Tibial artery (tissue), 4 donors: ENCODE measurements around the gene KAZN.

Experiments used
- DNase-seq, 2 donors: peaks; one replicate each; pipeline ENCODE4 v3.0.0-alpha.2; 2019
- H3K27ac ChIP-seq, 2 donors: fragments of 200-600 bp; sonication (generic) in 1 of 2; 1 replicate in 1 of 2; 2 replicates in 1 of 2; pipeline ENCODE4 v1.5.1; 2018 to 2019; ENCODE audit warnings: mild to moderate bottlenecking in 1 of 2
- H3K27me3 ChIP-seq, 2 donors: fragments of 200-600 bp; sonication (generic) in 1 of 2; one replicate each; pipeline versions ENCODE4 v1.5.1 to v1.6.0; 2016 to 2019
- H3K36me3 ChIP-seq, 3 donors: fragments of 200-600 bp; sonication (generic) in 2 of 3; one replicate each; pipeline ENCODE4 v1.5.1; 2016 to 2019; ENCODE audit warnings: mild to moderate bottlenecking in 2 of 3
- H3K4me1 ChIP-seq, 4 donors: fragments of 200-600 bp; sonication (generic) in 2 of 4; 1 replicate in 3 of 4; 2 replicates in 1 of 4; pipeline ENCODE4 v1.5.1; 2016 to 2019
- H3K4me3 ChIP-seq, 2 donors: fragments of 200-600 bp; sonication (generic) in 1 of 2; 1 replicate in 1 of 2; 2 replicates in 1 of 2; pipeline ENCODE4 v1.5.1; 2018 to 2019; ENCODE audit warnings: mild to moderate bottlenecking in 2 of 2
- H3K9me3 ChIP-seq, 3 donors: fragments of 200-600 bp; sonication (generic) in 1 of 3; one replicate each; pipeline ENCODE4 v1.5.1; 2016 to 2019
- CTCF ChIP-seq, 2 experiments: fragments of 200-600 bp in 1 of 2; fragments of 450-650 bp in 1 of 2; IDR thresholded peaks; one replicate each; pipeline ENCODE4 v1.5.1; 2017 to 2019; ENCODE audit warnings: antibody characterized with exemption in 2 of 2, mild to moderate bottlenecking in 1 of 2, moderate library complexity in 1 of 2
- intact Hi-C: fragments of 100-400 bp; cut with DNase I; formaldehyde crosslinking; loops from one replicate; pipeline ENCODE4 v1.15.0; 2023; ENCODE audit warnings: low total_unique reads

Gene KAZN

GRCh38 chr1:14620941-14621340, 22.5 kb downstream of the KAZN start:
- Histone ChIP-seq H3K27ac (no peak overlapping the region), H3K4me1 (no peaks in the 10 kb centered on the region), H3K9me3 (peaks cover 0 to 13% (median 7%) of the 10 kb centered on the region in 3 donors), H3K27me3 (peaks cover 0 to 4% of the 10 kb centered on the region in 2 donors), H3K36me3 (no peaks in the 10 kb centered on the region), H3K4me3 (no peak overlapping the region)
- no peak for TF ChIP-seq CTCF (IDR thresholded peaks at IDR 0.05)
- no peak for DNase-seq
- intact Hi-C loops = no loop called here

- no peak for TF ChIP-seq CTCF (IDR thresholded peaks at IDR 0.05)
- H3K4me3 ChIP-seq = no peak overlapping the region
- no peaks in the 10 kb centered on the region for H3K36me3 ChIP-seq
- no peak overlapping the region for H3K27ac ChIP-seq
- H3K9me3 ChIP-seq = peaks cover 0 to 11% (median 3%) of the 10 kb centered on the region in 3 donors
- H3K4me1 ChIP-seq = peaks cover 0 to 6% (median 0%) of the 10 kb centered on the region in 4 donors
- intact Hi-C loops = no loop called here
- no peaks in the 10 kb centered on the region for H3K27me3 ChIP-seq
- no peak for DNase-seq
Measured at GRCh38 chr1:14623090-14623489, 24.6 kb downstream of the KAZN start.

GRCh38 chr1:14624941-14625340, 26.5 kb downstream of the KAZN start:
- Histone ChIP-seq H3K27me3 (no peaks in the 10 kb centered on the region), H3K27ac (no peak overlapping the region), H3K36me3 (no peaks in the 10 kb centered on the region), H3K4me1 (peaks cover 0 to 6% (median 0%) of the 10 kb centered on the region in 4 donors), H3K4me3 (no peak overlapping the region), H3K9me3 (no peaks in the 10 kb centered on the region)
- intact Hi-C loops = no loop called here
- no peak for TF ChIP-seq CTCF (IDR thresholded peaks at IDR 0.05)
- DNase-seq = no peak

GRCh38 chr1:14625572-14625971, 27.1 kb downstream of the KAZN start:
- Histone ChIP-seq H3K27me3 (no peaks in the 10 kb centered on the region), H3K9me3 (no peaks in the 10 kb centered on the region), H3K27ac (no peak overlapping the region), H3K4me1 (peaks cover 0 to 6% (median 0%) of the 10 kb centered on the region in 4 donors), H3K36me3 (no peaks in the 10 kb centered on the region), H3K4me3 (no peak overlapping the region)
- TF ChIP-seq CTCF (IDR thresholded peaks at IDR 0.05) = no peak
- no peak for DNase-seq
- intact Hi-C loops = no loop called here

GRCh38 chr1:14625996-14626395, 27.5 kb downstream of the KAZN start:
- Histone ChIP-seq H3K27me3 (no peaks in the 10 kb centered on the region), H3K4me3 (no peak overlapping the region), H3K9me3 (no peaks in the 10 kb centered on the region), H3K27ac (no peak overlapping the region), H3K36me3 (no peaks in the 10 kb centered on the region), H3K4me1 (peaks cover 0 to 6% (median 0%) of the 10 kb centered on the region in 4 donors)
- no peak for DNase-seq
- intact Hi-C loops = no loop called here
- TF ChIP-seq CTCF (IDR thresholded peaks at IDR 0.05) = no peak
